ENCODE data around the gene KIAA0930.
"Not testable (repeated sequence)": the region's sequence is repeated elsewhere in the genome, so short reads cannot be mapped to it uniquely, and the experiment has no call there.

The KIAA0930 gene

DNA sequence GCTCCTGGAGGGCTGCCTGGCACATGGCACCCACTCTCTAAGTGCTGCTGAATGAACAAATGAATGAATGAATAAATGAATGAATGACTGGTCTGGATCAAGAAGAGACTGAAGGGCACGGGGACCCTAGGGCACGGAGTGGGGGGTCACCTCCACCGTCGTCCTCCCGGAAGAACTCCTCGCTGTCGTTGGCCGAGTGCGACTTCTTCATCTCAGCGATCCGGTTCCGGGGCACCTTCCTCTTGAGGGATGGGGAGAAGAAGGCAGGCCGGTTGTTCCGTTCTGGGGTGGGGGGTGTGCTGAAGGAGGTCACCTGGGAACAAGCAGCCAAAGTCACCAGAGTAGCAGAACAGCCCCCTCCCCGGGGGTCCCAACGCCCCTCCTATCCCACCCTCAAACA, 41.0 kb downstream of the KIAA0930 start:
- no peak for DNase-seq

DNA sequence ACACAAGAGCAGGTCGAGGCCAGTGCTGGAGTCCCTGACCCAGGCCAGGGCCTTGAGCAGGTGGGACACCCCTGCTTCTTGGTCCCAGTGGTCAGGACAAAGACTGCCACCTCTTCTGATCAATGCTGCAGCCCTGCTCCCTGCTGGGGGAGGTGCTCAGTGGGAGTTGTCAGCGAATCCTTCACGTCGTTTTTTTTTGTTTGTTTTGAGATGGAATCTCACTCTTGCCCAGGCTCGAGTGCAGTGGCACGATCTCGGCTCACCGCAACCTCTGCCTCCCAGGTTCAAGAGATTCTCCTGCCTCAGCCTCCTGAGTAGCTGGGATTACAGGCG, 42.3 kb downstream of the KIAA0930 start:
- DNase-seq = no peak

- no peak for DNase-seq
Observed at GRCh38 chr22:45197606-45198462, 42.9 kb downstream of the KIAA0930 start.

DNA sequence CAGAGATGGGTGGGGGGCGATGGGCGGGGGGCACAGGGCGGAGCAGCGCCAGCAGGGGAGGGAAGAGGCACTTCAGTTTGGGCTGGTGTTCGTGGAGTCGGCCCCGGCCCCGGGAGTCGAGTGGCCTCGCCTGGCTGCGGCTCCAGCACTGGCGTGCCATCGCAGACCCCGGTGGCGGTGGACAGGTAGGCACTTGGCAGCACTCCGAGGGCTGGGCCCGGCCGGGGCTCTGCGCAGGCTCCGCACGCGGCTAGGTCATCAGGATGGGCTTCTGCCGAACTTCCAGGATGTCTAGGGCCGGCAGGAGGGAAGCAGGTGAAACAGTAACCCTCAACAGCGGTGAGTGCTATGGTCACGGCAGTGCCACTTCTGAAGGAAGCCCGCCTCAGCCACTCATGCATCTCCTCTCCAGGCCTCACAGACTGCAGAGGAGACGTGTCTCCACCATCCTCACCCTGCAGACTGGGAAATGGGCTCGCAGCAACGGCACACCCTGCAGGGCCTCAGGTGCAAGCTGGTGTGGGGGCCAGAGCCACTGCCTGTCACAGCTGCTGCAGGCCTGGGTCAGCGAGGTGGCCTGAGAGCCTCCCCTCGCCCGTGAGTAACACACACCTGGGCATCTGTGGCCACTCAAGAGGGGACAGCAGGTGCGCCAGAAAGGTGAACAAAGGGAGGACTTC, 43.6 kb downstream of the KIAA0930 start:
- no peak for DNase-seq

GRCh38 chr22:45196308-45196707, 44.4 kb downstream of the KIAA0930 start:
- DNase-seq = no peak

DNA sequence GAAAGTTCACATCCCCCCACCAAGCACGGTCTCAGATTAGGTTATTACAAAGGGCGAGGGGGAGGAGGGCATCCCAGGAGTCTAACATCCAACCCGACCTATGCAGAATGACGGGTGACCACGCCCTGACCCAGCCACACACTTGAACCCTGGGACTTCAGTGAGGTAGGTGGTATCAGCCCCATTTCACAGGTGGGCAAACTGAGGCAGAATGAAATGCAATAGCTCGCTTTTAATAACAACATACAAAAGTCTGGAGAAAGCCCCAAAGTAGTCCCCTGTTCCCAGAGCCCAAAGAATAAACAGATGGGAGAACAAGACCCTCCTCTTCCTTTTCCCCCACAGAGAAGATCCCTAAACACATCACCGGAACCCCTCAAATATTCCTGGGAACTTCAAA, 45.1 kb downstream of the KIAA0930 start:
- no peak for DNase-seq

- DNase-seq = no peak
Observed at GRCh38 chr22:45194686-45195085, 46.0 kb downstream of the KIAA0930 start.

- no peak for DNase-seq
Observed at GRCh38 chr22:45192701-45193187, 48.0 kb downstream of the KIAA0930 start.

DNA sequence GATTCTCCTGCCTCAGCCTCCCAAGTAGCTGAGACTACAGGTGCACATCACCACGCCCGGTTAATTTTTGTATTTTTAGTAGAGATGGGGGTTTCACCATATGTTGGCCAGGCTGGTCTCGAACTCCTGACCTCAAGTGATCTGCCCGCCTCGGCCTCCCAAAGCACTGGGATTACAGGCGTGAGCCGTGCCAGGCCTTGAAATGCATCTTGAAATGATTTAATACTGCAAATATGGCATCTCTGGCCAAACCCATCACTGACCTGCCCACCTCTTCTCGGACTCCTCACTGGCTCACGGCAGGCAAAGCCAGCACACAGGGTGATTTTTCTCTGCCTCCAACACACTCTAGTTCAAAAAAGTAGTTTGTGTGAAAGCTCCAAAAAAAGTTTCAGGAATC, 48.9 kb downstream of the KIAA0930 start:
- not testable (repeated sequence) for DNase-seq

DNA sequence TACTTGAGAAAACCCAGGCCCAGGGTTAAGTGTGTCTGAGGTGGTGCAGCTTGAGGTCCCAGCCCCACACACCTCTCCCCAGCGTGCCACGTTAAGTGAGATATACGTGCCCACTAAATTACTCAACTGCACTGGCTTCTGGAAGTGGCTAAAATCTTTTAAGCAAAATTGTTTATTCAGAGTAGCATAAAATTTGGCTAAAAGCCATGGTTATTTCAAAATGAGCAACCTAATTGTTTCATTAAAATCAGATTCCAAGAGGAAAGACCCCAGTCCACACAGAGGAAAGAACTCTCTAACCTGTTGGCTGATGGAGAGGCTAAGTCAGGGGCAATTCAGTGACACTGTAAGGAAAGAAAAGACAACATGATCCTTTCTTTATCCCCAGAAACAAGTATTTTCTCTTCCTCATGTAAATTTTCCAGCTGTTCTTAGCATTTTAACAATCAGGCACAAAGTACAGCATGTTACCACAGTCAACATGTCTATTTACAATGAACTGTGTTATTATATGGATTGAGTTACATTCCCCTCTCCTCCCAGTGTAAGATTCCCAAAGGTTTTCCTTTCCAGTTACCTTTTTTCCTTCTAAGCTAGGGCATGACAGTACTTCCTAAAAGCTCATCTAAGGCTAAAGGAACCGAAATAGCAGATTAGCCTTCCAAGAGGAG, 50.4 kb downstream of the KIAA0930 start:
- no peak for DNase-seq

- DNase-seq = no peak
Observed at GRCh38 chr22:45188779-45189178, 51.9 kb downstream of the KIAA0930 start.

DNA sequence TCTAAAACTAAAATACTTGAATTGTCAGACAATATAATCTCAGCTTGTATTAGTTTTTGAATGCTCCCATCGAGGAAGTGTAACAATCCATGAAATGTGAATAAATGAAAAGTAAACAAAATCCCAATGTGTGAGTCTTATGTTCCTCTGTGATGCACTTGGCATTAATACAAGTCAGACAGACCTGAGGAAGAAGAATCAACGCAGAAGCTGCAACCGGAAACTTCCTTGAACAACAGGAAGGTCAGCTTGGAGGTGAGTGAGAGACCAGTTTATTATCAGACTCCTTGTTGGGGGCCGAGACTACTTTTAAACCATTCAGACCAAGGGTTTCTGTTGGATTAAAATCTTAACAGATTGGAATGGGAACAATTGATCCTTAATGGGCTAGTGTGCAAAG, 52.8 kb downstream of the KIAA0930 start:
- no peak for DNase-seq

GRCh38 chr22:45185718-45186514, 54.8 kb downstream of the KIAA0930 start:
- no peak for DNase-seq

GRCh38 chr22:45183974-45184373, 56.7 kb downstream of the KIAA0930 start:
- DNase-seq = no peak

DNA sequence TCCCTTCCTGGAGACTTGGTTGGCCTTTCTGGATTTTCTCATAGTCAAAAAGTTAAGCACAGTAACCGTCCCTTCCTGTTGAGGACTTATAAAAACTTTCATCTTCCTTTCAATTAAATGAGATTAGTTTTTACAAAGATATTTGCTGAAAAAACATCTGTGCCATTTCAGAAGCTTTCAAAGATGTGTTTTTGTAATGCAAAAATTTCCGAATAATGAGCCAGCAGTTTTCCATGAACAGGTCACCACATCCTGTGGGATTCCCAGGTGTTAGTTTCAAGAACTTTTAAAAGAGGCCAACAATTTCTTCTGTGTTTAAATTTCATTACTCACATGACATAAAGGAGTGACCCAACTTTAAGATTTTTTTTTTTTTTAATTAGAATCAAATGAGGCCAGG, 58.9 kb downstream of the KIAA0930 start:
- DNase-seq = no peak

DNA sequence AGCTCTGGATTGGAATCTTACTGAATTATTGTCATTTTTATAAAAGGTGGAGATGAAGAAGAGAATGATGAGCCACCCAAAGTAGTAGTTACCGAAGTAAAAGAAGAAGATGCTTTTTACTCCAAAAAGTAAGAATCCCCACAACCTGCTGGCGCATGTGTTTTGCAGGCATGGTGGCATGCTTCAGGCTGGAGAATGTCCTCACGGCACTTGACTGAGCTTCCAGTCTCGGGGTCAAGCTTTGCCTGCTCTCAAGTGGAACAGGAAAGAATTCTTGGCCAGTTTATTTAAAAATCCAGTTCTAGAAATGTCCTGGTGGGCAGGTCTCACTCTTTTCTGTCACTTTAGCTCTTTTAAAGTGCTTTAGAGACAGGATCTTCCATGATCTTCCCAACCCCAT, 59.5 kb downstream of the KIAA0930 start:
- DNase-seq = no peak

DNA sequence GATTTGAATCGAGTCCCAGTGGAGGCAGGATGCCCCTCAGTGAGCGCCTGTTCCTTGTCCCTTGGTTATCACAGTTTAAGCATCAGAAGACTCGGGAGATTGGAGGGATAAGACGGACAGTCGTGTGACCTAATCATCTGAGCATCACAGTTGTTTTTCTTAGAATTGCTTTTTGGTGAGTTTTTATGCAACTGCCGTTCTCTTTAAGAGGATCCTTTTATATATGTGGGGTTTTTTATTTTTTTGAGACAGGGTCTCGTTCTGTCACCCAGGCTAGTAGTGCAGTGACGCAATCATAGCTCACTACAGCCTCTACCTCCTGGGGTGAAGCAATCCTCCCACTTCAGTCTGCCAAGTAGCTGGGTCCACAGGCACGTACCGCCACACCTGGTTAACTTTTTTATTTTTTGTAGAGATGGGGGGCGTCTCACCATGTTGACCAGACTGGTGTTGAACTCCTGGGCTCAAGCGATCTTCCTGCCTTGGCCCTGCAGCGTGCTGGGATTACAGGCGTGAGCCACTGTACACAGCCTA, 60.5 kb downstream of the KIAA0930 start:
- DNase-seq = peak; percentile 52

- DNase-seq = no peak
Observed at GRCh38 chr22:45179276-45180049, 61.2 kb downstream of the KIAA0930 start.

- no peak for DNase-seq
Observed at GRCh38 chr22:45172881-45173585, 67.7 kb downstream of the KIAA0930 start.

DNA sequence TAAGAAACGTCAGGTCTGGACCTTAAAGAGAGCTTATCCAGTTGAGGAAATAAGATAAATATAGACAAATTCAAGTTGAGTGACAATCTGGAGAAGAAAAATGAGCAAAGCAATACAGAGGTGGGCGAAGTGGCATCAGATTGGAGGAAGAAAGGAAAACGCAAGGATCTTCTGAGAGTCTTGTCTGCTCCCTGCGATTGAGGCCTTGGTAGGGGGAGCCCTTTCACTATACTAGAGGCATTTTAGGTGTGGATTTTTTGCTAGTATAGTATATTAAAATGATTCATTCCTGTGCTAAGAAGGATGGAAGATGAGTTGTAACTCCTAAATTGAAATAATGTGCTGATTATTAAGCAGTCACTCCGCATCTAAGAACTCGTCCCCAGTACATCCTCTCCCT, 68.9 kb downstream of the KIAA0930 start:
- DNase-seq = no peak
